H1 (cell line): ENCODE results near the gene PURB. TPM values are rescaled to one million over a fixed set of nuclear protein-coding genes. Genes with fewer than 3 reads are reported as not detected.

Experiments used
- CTCF ChIA-PET: fragments of 300-600 bp; sonication (Branson Sonifier 250); formaldehyde crosslinking; loops from one replicate; lab custom pipeline; 2021; ENCODE audit not compliant: partially characterized antibody; lab: Charles Lee
- POLR2A ChIA-PET: fragments of 300-600 bp; sonication (Branson Sonifier 250); formaldehyde crosslinking; loops from one replicate; lab custom pipeline; 2021; ENCODE audit warnings: inconsistent platforms; ENCODE audit not compliant: partially characterized antibody; lab: Charles Lee
- DNase-seq, 2 experiments: peaks; one replicate each; pipeline versions ENCODE4 v3.0.0 to v3.0.0-alpha.2; 2010 to 2022; ENCODE audit warnings: low spot score in 2 of 2, low read depth in 1 of 2, mixed read lengths in 1 of 2
- FAIRE-seq: peaks from 2 replicates; lab custom pipeline; 2011; peaks lifted over from hg19 to GRCh38; lab: Jason Lieb, UNC
- H2AFZ ChIP-seq: 2 replicates; pipeline ENCODE4 v1.8.1; 2012; ENCODE audit warnings: low read length, inconsistent platforms
- H2AK5ac ChIP-seq: 2 replicates; pipeline ENCODE4 v1.6.1; 2013; ENCODE audit warnings: low read depth, low read length
- H2BK120ac ChIP-seq: replicated peaks from 2 replicates; pipeline ENCODE3; 2013; ENCODE audit warnings: low read depth, low read length, inconsistent platforms
- H2BK12ac ChIP-seq: 2 replicates; pipeline ENCODE4 v1.6.1; 2013; ENCODE audit warnings: low read depth, low read length
- H2BK15ac ChIP-seq: 2 replicates; pipeline ENCODE4 v1.6.1; 2013; ENCODE audit warnings: low read length
- H2BK20ac ChIP-seq: 2 replicates; pipeline ENCODE4 v1.6.1; 2013; ENCODE audit warnings: low read length
- H2BK5ac ChIP-seq: 2 replicates; pipeline ENCODE4 v1.6.1; 2013; ENCODE audit warnings: low read depth, low read length
- H3K14ac ChIP-seq: 2 replicates; pipeline ENCODE4 v1.6.1; 2013; ENCODE audit warnings: inconsistent platforms; ENCODE audit not compliant: insufficient read length
- H3K18ac ChIP-seq: 2 replicates; pipeline ENCODE4 v1.6.1; 2013; ENCODE audit warnings: low read length; ENCODE audit errors: extremely low read depth
- H3K23ac ChIP-seq: 2 replicates; pipeline ENCODE4 v1.6.1; 2013; ENCODE audit warnings: inconsistent platforms; ENCODE audit not compliant: insufficient read length
- H3K23me2 ChIP-seq: 2 replicates; pipeline ENCODE4 v1.6.1; 2013; ENCODE audit warnings: low read depth, low read length
- H3K27ac ChIP-seq: 2 replicates; pipeline ENCODE4 v1.6.1; 2011; ENCODE audit warnings: low read depth, low read length, inconsistent platforms
- H3K27me3 ChIP-seq, 4 experiments: replicated peaks in 1 of 4; 1 replicate in 1 of 4; 2 replicates in 3 of 4; pipeline versions ENCODE4 v1.6.1 to v1.8.1; 2011 to 2013; ENCODE audit warnings: low read length in 3 of 4, mild to moderate bottlenecking in 3 of 4, inconsistent platforms in 2 of 4, mixed read lengths in 2 of 4, moderate library complexity in 1 of 4; ENCODE audit not compliant: control insufficient read depth in 3 of 4, insufficient read depth in 3 of 4; ENCODE audit errors: extremely low read depth in 1 of 4
- H3K36me3 ChIP-seq, 4 experiments: 2 replicates each; pipeline versions ENCODE4 v1.6.1 to v1.8.1; 2011 to 2013; ENCODE audit warnings: mild to moderate bottlenecking in 4 of 4, low read length in 3 of 4, moderate library complexity in 2 of 4, control low read depth in 1 of 4, inconsistent platforms in 1 of 4; ENCODE audit not compliant: insufficient read depth in 4 of 4, control insufficient read depth in 2 of 4
- H3K4ac ChIP-seq: replicated peaks from 2 replicates; pipeline ENCODE3; 2013; ENCODE audit warnings: low read length, low read depth, mixed read lengths, inconsistent platforms; ENCODE audit not compliant: insufficient read length
- H3K4me1 ChIP-seq, 4 experiments: replicated peaks in 1 of 4; 1 replicate in 1 of 4; 2 replicates in 3 of 4; pipeline versions ENCODE4 v1.6.1 to v1.8.1; 2011 to 2013; ENCODE audit warnings: low read length in 3 of 4, inconsistent platforms in 2 of 4, mixed read lengths in 1 of 4; ENCODE audit not compliant: insufficient read depth in 4 of 4, control insufficient read depth in 3 of 4
- H3K4me2 ChIP-seq, 2 experiments: 2 replicates each; pipeline versions ENCODE4 v1.6.1 to v1.8.1; 2011 to 2013; ENCODE audit warnings: low read depth in 2 of 2, low read length in 2 of 2, control low read depth in 1 of 2, inconsistent platforms in 1 of 2, mild to moderate bottlenecking in 1 of 2; ENCODE audit not compliant: insufficient read depth in 1 of 2
- H3K4me3 ChIP-seq, 4 experiments: fragments of 200-600, 300-600 bp in 1 of 4; sonication (generic), shearing (Covaris generic), sonication (Bioruptor Twin) in 1 of 4; 2 replicates each; pipeline versions ENCODE4 v1.5.1 to v1.8.1; 2011 to 2016; ENCODE audit warnings: low read length in 4 of 4, low read depth in 3 of 4, control low read depth in 2 of 4, inconsistent platforms in 2 of 4, mild to moderate bottlenecking in 2 of 4, mixed read lengths in 1 of 4, moderate library complexity in 1 of 4; ENCODE audit not compliant: insufficient read depth in 2 of 4; ENCODE audit errors: extremely low read depth in 1 of 4
- H3K56ac ChIP-seq: replicated peaks from 2 replicates; pipeline ENCODE3; 2013; ENCODE audit warnings: low read depth, mild to moderate bottlenecking, mixed read lengths, low read length, inconsistent platforms; ENCODE audit not compliant: insufficient read length
- H3K79me1 ChIP-seq: 2 replicates; pipeline ENCODE4 v1.6.1; 2013; ENCODE audit warnings: low read depth, low read length, control low read depth
- H3K79me2 ChIP-seq, 2 experiments: 2 replicates each; pipeline versions ENCODE4 v1.6.1 to v1.8.1; 2012 to 2013; ENCODE audit warnings: low read length in 2 of 2, mild to moderate bottlenecking in 2 of 2, inconsistent platforms in 1 of 2; ENCODE audit not compliant: insufficient read depth in 2 of 2, control insufficient read depth in 1 of 2
- H3K9ac ChIP-seq, 4 experiments: replicated peaks in 1 of 4; 1 replicate in 1 of 4; 2 replicates in 3 of 4; pipeline versions ENCODE4 v1.6.1 to v1.8.1; 2011 to 2013; ENCODE audit warnings: low read depth in 3 of 4, low read length in 3 of 4, control low read depth in 2 of 4, mild to moderate bottlenecking in 2 of 4, moderate library complexity in 2 of 4, inconsistent platforms in 1 of 4; ENCODE audit errors: extremely low read depth in 1 of 4
- H3K9me3 ChIP-seq, 2 experiments: 2 replicates each; pipeline versions ENCODE4 v1.6.1 to v1.8.1; 2012 to 2013; ENCODE audit warnings: mild to moderate bottlenecking in 2 of 2, moderate library complexity in 2 of 2, control low read depth in 1 of 2, inconsistent platforms in 1 of 2, low read depth in 1 of 2, low read length in 1 of 2, mixed read lengths in 1 of 2; ENCODE audit not compliant: insufficient read depth in 2 of 2
- H4K20me1 ChIP-seq, 2 experiments: replicated peaks in 1 of 2; 2 replicates each; pipeline versions ENCODE3 to v1.8.1; 2011 to 2013; ENCODE audit warnings: inconsistent platforms in 2 of 2, low read length in 2 of 2, mild to moderate bottlenecking in 1 of 2; ENCODE audit not compliant: insufficient read depth in 2 of 2, control insufficient read depth in 1 of 2
- H4K5ac ChIP-seq: 2 replicates; pipeline ENCODE4 v1.6.1; 2013; ENCODE audit warnings: low read length, low read depth, mixed read lengths, inconsistent platforms; ENCODE audit not compliant: insufficient read length
- H4K8ac ChIP-seq: 2 replicates; pipeline ENCODE4 v1.8.0; 2013; ENCODE audit warnings: mild to moderate bottlenecking, moderate library complexity, low read length, inconsistent platforms; ENCODE audit not compliant: insufficient read depth; ENCODE audit errors: extremely low read depth
- H4K91ac ChIP-seq: replicated peaks from 2 replicates; pipeline ENCODE3; 2013; ENCODE audit warnings: low read length, mixed read lengths, inconsistent platforms; ENCODE audit not compliant: insufficient read length
- GTF2F1 ChIP-seq: IDR thresholded peaks from 2 replicates; pipeline ENCODE4 v1.6.1; 2012; ENCODE audit warnings: low read depth, low read length, improper control_type of control experiment, borderline replicate concordance
- WGBS, 2 experiments: shearing (Covaris generic) in 1 of 2; methylation state at CpG; one replicate each; pipeline versions ENCODE4 v1.1.6 to v1.1.7; 2013 to 2015; ENCODE audit warnings: low lambda C conversion rate in 2 of 2, mixed read lengths in 2 of 2, inconsistent platforms in 1 of 2, low coverage in 1 of 2, missing lambda C conversion rate in 1 of 2; ENCODE audit not compliant: insufficient replicate concordance in 2 of 2, insufficient coverage in 1 of 2, insufficient read length in 1 of 2; ENCODE audit errors: extremely low coverage in 1 of 2, missing lambda C conversion rate in 1 of 2; 5-methylcytosine and 5-hydroxymethylcytosine counted together
- polyA plus RNA-seq, 7 experiments: library from polyadenylated mRNA; depleted of rRNA in 3 of 7; stranded (reverse) in 5 of 7; unstranded in 2 of 7; fragments of >200 nt in 5 of 7; fragments of 200-250 nt in 2 of 7; gene quantifications; 1 replicate in 5 of 7; 2 replicates in 1 of 7; 4 replicates in 1 of 7; pipeline versions ENCODE4 v1.2.1 to v1.2.3, GENCODE V29; 2011 to 2013; ENCODE audit warnings: missing spikeins in 2 of 7, mixed read lengths in 2 of 7
- total RNA-seq: library from RNA; stranded (reverse); fragmentation: NEBNext Ultra II Directional; extraction: Animal tissue kit (Norgen Biotek cat#: 25700); gene quantifications from 2 replicates; pipeline ENCODE4 v1.2.1, GENCODE V29; 2021

Gene PURB
- total and polyA plus RNA-seq, 2 of the 8 experiments (the other 6 are each of a cell fraction or from before 2014, with no cell fraction given), result 3.3 to 22.7 TPM

GRCh38 chr7:44838751-44839150 lies 46.6 kb downstream of the PURB start:
- POLR2A ChIA-PET, result interaction anchor here (1.1 to 5.0 kb wide), 4 partner anchors 9 to 273 kb away, joined by 5 to 28 read pairs (median 10); partner anchors contain the start of genes PPIA and TBRG4
- Histone ChIP-seq H2BK5ac (no peak overlapping the region), H3K27me3 (no peaks in the 10 kb centered on the region), H3K14ac (no peak overlapping the region), H4K8ac (no peak overlapping the region), H2BK20ac (no peak overlapping the region), H2BK120ac (no peak overlapping the region), H4K20me1 (peaks cover 0 to 1% of the 10 kb centered on the region in 2 experiments), H4K5ac (no peak overlapping the region), H2BK15ac (no peak overlapping the region), H2AK5ac (no peak overlapping the region), H3K4me3 (no peak overlapping the region), H2BK12ac (no peak overlapping the region), H3K56ac (no peak overlapping the region), H3K9me3 (no peaks in the 10 kb centered on the region), H3K79me2 (peaks cover 3 to 52% of the 10 kb centered on the region in 2 experiments; a peak in 2 of 4 replicates), H3K36me3 (peaks cover 6 to 64% (median 21%) of the 10 kb centered on the region in 4 experiments), H3K4me2 (no peak overlapping the region), H3K4me1 (no peaks in the 10 kb centered on the region), H4K91ac (no peak overlapping the region), H2AFZ (no peak overlapping the region), H3K18ac (no peak overlapping the region), H3K27ac (no peak overlapping the region), H3K4ac (no peak overlapping the region), H3K23me2 (no peaks in the 10 kb centered on the region), H3K9ac (no peak overlapping the region), H3K79me1 (peaks cover 2% of the 10 kb centered on the region; the same call in 1 of the 2 replicates), H3K23ac (no peak overlapping the region)
- FAIRE-seq (no peak), DNase-seq (no peak)
- CTCF ChIA-PET, result interaction anchor here (0.8 kb wide), 1 partner anchor 13 kb away, joined by 3 read pairs; no protein-coding TSS in a partner anchor
- WGBS, 2 experiments, result 86% methylated on average over 2 of the region's 2 CpGs; no CpG with 5 or more reads in 1 of the 2 experiments
- TF ChIP-seq GTF2F1, result no peak
